ENCODE measurements around the gene SEC16B.

The SEC16B gene

DNA sequence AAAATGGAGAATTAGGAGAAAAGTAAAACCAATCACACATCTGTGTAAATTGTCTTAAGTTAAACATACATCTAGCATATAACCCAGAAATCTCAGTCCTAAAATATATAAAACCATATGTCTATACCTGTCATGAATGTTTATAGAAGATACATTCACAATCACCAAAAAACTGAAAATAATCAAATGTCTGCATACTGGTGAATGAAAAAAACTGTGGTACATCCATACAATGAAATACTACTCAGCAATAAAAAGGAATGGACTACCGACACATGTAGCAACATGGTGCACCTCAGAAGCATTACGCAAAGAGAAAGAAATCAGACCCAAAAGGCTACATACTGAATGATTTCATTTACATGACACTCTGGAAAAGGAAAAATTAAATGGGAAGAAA, 47.7 kb upstream of the SEC16B start:
- no peak for TF ChIP-seq EZH2phosphoT487 (IDR thresholded peaks at IDR 0.05; ENCODE audit: borderline replicate concordance, low read length)
- TF ChIP-seq, protein P1, sequence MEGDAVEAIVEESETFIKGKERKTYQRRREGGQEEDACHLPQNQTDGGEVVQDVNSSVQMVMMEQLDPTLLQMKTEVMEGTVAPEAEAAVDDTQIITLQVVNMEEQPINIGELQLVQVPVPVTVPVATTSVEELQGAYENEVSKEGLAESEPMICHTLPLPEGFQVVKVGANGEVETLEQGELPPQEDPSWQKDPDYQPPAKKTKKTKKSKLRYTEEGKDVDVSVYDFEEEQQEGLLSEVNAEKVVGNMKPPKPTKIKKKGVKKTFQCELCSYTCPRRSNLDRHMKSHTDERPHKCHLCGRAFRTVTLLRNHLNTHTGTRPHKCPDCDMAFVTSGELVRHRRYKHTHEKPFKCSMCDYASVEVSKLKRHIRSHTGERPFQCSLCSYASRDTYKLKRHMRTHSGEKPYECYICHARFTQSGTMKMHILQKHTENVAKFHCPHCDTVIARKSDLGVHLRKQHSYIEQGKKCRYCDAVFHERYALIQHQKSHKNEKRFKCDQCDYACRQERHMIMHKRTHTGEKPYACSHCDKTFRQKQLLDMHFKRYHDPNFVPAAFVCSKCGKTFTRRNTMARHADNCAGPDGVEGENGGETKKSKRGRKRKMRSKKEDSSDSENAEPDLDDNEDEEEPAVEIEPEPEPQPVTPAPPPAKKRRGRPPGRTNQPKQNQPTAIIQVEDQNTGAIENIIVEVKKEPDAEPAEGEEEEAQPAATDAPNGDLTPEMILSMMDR (IDR thresholded peaks at IDR 0.05; ENCODE audit: low read depth, low read length, poor library complexity, severe bottlenecking), result no peak
- no peaks in the 10 kb centered on the region for H3F3A ChIP-seq (ENCODE audit: control insufficient read depth, insufficient read depth)

DNA sequence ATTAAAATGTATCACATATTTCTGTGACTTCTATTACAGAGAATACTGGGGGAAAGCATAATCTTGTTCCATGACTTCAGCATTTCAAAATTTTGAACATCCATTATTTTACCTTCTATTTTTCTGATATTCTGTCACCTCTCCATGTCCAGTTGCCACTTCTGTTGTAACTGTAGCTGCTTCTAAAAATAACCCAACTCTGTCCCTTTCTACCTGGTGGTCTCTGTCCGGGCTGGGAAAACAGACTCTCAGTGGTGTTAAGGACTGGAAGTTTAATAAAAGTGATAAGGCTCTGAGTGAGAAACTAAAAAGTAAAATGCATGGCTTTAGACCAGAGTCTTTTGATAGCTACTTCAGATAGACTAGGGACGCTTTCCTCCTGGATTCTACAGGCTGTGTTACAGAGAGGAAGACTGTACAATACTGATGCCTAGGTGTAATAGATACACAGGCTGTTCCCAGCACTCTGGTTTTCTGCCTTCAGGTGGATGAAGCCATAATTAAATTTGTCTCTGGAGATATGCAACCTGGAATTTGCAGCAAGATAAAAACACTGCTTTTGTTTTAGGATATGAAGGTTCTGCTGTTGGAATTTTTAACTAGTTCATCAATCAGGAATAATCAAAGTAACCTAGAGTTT, 42.1 kb upstream of the SEC16B start:
- TF ChIP-seq EZH2phosphoT487 (IDR thresholded peaks at IDR 0.05; ENCODE audit: borderline replicate concordance, low read length), result no peak
- TF ChIP-seq, protein P1 (IDR thresholded peaks at IDR 0.05; ENCODE audit: low read depth, low read length, poor library complexity, severe bottlenecking), result no peak
- H3K9me2 ChIP-seq (replicated peaks; ENCODE audit: control insufficient read depth, low read length), result no peaks in the 10 kb centered on the region
- H3K79me2 ChIP-seq (ENCODE audit: control insufficient read depth, low read length), result no peaks in the 10 kb centered on the region
- no peaks in the 10 kb centered on the region for H3K27me3 ChIP-seq (ENCODE audit: control insufficient read depth, low read length)
- no peaks in the 10 kb centered on the region for H3K36me3 ChIP-seq (ENCODE audit: control insufficient read depth, low read length)
- no peak overlapping the region for H3K4me3 ChIP-seq (ENCODE audit: low read length)
- H3K4me1 ChIP-seq (ENCODE audit: control insufficient read depth, low read length), result no peaks in the 10 kb centered on the region
- no peak overlapping the region for H3K4me2 ChIP-seq (ENCODE audit: low read length)
- no peaks in the 10 kb centered on the region for H3K9me3 ChIP-seq (ENCODE audit: control insufficient read depth, insufficient read depth, low read length)
- no peak overlapping the region for H3K27ac ChIP-seq (ENCODE audit: low read depth, low read length)
- no peaks in the 10 kb centered on the region for H3F3A ChIP-seq (ENCODE audit: control insufficient read depth, insufficient read depth)
- H4K20me1 ChIP-seq (ENCODE audit: control insufficient read depth, insufficient read depth, low read depth, low read length), result no peaks in the 10 kb centered on the region

More for the DNA sequence above, 47.7 kb upstream of the SEC16B start:
- no peaks in the 10 kb centered on the region for H3K79me2 ChIP-seq (ENCODE audit: control insufficient read depth, low read length)
- no peaks in the 10 kb centered on the region for H3K9me2 ChIP-seq (replicated peaks; ENCODE audit: control insufficient read depth, low read length)
- no peaks in the 10 kb centered on the region for H3K4me1 ChIP-seq (ENCODE audit: control insufficient read depth, low read length)
- H3K27me3 ChIP-seq (ENCODE audit: control insufficient read depth, low read length), result 0 out of 2 replicates have a peak, but pooled peaks cover 3% of the 10 kb centered on the region
- H3K36me3 ChIP-seq (ENCODE audit: control insufficient read depth, low read length), result no peaks in the 10 kb centered on the region
- no peak overlapping the region for H3K4me3 ChIP-seq (ENCODE audit: low read length)
- H4K20me1 ChIP-seq (ENCODE audit: control insufficient read depth, insufficient read depth, low read depth, low read length), result no peaks in the 10 kb centered on the region
- H3K4me2 ChIP-seq (ENCODE audit: low read length), result no peak overlapping the region
- H3K9me3 ChIP-seq (ENCODE audit: control insufficient read depth, insufficient read depth, low read length), result no peaks in the 10 kb centered on the region
- H3K27ac ChIP-seq (ENCODE audit: low read depth, low read length), result no peak overlapping the region

DNA sequence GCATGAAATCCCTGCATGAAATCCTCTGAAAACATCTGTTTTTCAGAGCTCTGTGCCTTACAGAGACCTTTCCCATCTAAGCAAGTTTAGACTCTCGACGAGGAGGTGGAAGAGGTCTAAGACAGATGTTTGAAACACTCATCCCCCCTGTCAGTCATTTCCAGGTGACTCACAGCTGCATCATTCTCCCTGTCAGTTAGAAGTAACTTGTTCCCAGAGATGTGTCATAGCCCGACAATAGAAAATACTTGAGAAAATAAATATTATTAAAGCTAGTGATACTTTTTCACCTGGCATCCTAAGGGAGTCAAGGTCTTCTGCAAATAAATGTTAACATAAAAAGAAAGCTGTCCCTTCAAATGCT, 41.6 kb upstream of the SEC16B start:
- no peak for TF ChIP-seq EZH2phosphoT487 (IDR thresholded peaks at IDR 0.05; ENCODE audit: borderline replicate concordance, low read length)
- TF ChIP-seq, protein P1 (IDR thresholded peaks at IDR 0.05; ENCODE audit: low read depth, low read length, poor library complexity, severe bottlenecking), result no peak
- no peaks in the 10 kb centered on the region for H3K79me2 ChIP-seq (ENCODE audit: control insufficient read depth, low read length)
- H3K4me3 ChIP-seq (ENCODE audit: low read length), result no peak overlapping the region
- no peaks in the 10 kb centered on the region for H3K36me3 ChIP-seq (ENCODE audit: control insufficient read depth, low read length)
- no peaks in the 10 kb centered on the region for H4K20me1 ChIP-seq (ENCODE audit: control insufficient read depth, insufficient read depth, low read depth, low read length)
- H3K4me1 ChIP-seq (ENCODE audit: control insufficient read depth, low read length), result no peaks in the 10 kb centered on the region
- H3F3A ChIP-seq (ENCODE audit: control insufficient read depth, insufficient read depth), result no peaks in the 10 kb centered on the region
- no peak overlapping the region for H3K4me2 ChIP-seq (ENCODE audit: low read length)
- no peaks in the 10 kb centered on the region for H3K9me2 ChIP-seq (replicated peaks; ENCODE audit: control insufficient read depth, low read length)
- no peaks in the 10 kb centered on the region for H3K9me3 ChIP-seq (ENCODE audit: control insufficient read depth, insufficient read depth, low read length)
- H3K27ac ChIP-seq (ENCODE audit: low read depth, low read length), result no peak overlapping the region
- no peaks in the 10 kb centered on the region for H3K27me3 ChIP-seq (ENCODE audit: control insufficient read depth, low read length)

Data from DOHH2 (cell line).